Transverse colon (tissue), 4 donors: ENCODE measurements around the gene CACNA1I. TPM values are rescaled to one million over a fixed set of nuclear protein-coding genes. Genes with fewer than 3 reads are reported as not detected.

ENCODE experiments used
- DNase-seq: peaks from one replicate; pipeline ENCODE4 v3.0.0-alpha.2; 2019
- H3K27ac ChIP-seq, 4 donors: fragments of 200-600 bp; sonication (generic); 2 replicates each; pipeline ENCODE4 v1.5.1; 2016 to 2018; ENCODE audit warnings: inconsistent platforms in 4 of 4
- H3K27me3 ChIP-seq: fragments of 200-600 bp; sonication (generic); 2 replicates; pipeline ENCODE4 v1.5.1; 2017; ENCODE audit warnings: inconsistent platforms
- H3K36me3 ChIP-seq, 4 donors: fragments of 200-600 bp; sonication (generic); 2 replicates each; pipeline ENCODE4 v1.5.1; 2017 to 2019; ENCODE audit warnings: inconsistent platforms in 4 of 4
- H3K4me1 ChIP-seq, 4 donors: fragments of 200-600 bp; sonication (generic); 2 replicates each; pipeline ENCODE4 v1.5.1; 2017 to 2020; ENCODE audit warnings: inconsistent platforms in 4 of 4
- H3K4me3 ChIP-seq, 4 donors: fragments of 200-600 bp; sonication (generic); 1 replicate in 1 of 4; 2 replicates in 3 of 4; pipeline versions ENCODE4 v1.5.1 to v1.6.1; 2017 to 2019; ENCODE audit warnings: inconsistent platforms in 4 of 4
- H3K9me3 ChIP-seq, 2 donors: fragments of 200-600 bp; sonication (generic); 2 replicates each; pipeline ENCODE4 v1.5.1; 2017 to 2019; ENCODE audit warnings: inconsistent platforms in 2 of 2
- EP300 ChIP-seq: sonication (generic); formaldehyde crosslinking; IDR thresholded peaks from one replicate; pipeline ENCODE4 v1.6.1; 2017; ENCODE audit warnings: antibody characterized with exemption, low read depth
- POLR2A ChIP-seq: fragments of 450-650 bp; IDR thresholded peaks from one replicate; pipeline ENCODE4 v1.6.1; 2016; ENCODE audit warnings: antibody characterized with exemption, mild to moderate bottlenecking, moderate library complexity
- POLR2AphosphoS5 ChIP-seq, 3 donors: sonication (generic); formaldehyde crosslinking; IDR thresholded peaks; one replicate each; pipeline ENCODE4 v1.6.1; 2016; ENCODE audit warnings: antibody characterized with exemption in 3 of 3
- WGBS, 2 donors: methylation state at CpG; one replicate each; pipeline ENCODE4 v1.1.5; 2018; ENCODE audit warnings: low coverage in 1 of 2; 5-methylcytosine and 5-hydroxymethylcytosine counted together
- in situ Hi-C, 4 donors: fragments of 200-750 bp; cut with MboI; loops; one replicate each; pipeline versions ENCODE4 v1.15.0 to v1.15.1; 2017; ENCODE audit warnings: low sequenced_read_pairs in 3 of 4, low pct_ligation_motif_present in 1 of 4, low pct_unique_long_range_greater_than_20kb in 1 of 4
- intact Hi-C: fragments of 100-400 bp; cut with DNase I; formaldehyde crosslinking; loops from one replicate; pipeline ENCODE4 v1.15.1; 2023; ENCODE audit warnings: low total_unique reads
- total RNA-seq, 4 donors: library from RNA; depleted of rRNA; stranded (reverse); fragments of >200 nt; gene quantifications; one replicate each; pipeline ENCODE4 v1.1.0, GENCODE V29; 2016
- TF ChIP-seq, protein P1 (sequence below), 5 experiments: fragments of 200-600 bp in 3 of 5; fragments of 450-650 bp in 2 of 5; sonication (generic) in 3 of 5; IDR thresholded peaks; 1 replicate in 2 of 5; 2 replicates in 3 of 5; pipeline ENCODE4 v1.5.1; 2016 to 2017; ENCODE audit warnings: antibody characterized with exemption in 5 of 5, inconsistent platforms in 3 of 5, mild to moderate bottlenecking in 2 of 5, moderate library complexity in 1 of 5

Gene CACNA1I
- total RNA-seq, 4 donors from 2014 or later = 0.14 to 1.1 (median 0.66) TPM

DNA sequence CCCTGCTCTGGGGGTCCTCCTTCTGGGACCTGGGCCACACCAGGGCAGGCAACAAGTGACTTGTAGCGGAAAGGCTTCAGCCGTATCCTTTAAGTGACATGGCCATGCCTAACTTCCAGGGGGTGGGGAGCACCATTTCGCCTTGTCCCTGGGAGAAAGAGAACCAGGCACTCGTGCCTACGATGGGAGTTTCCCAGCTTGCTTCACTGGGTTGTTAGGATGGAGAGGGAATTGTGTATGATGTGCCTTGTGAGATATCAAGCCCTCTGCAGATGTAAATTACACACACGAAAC lies 151.4 kb downstream of the CACNA1I start:
- no peaks in the 10 kb centered on the region for H3K9me3 ChIP-seq
- in situ Hi-C loops = no loop called here
- intact Hi-C loops = no loop called here
- H3K4me1 ChIP-seq = peaks cover 0 to 7% (median 0%) of the 10 kb centered on the region in 4 donors
- no peak for DNase-seq
- WGBS, 2 donors = 82% methylated on average over 6 of the region's 6 CpGs; no CpG with 5 or more reads in 1 of the 2 donors
- TF ChIP-seq, protein P1, sequence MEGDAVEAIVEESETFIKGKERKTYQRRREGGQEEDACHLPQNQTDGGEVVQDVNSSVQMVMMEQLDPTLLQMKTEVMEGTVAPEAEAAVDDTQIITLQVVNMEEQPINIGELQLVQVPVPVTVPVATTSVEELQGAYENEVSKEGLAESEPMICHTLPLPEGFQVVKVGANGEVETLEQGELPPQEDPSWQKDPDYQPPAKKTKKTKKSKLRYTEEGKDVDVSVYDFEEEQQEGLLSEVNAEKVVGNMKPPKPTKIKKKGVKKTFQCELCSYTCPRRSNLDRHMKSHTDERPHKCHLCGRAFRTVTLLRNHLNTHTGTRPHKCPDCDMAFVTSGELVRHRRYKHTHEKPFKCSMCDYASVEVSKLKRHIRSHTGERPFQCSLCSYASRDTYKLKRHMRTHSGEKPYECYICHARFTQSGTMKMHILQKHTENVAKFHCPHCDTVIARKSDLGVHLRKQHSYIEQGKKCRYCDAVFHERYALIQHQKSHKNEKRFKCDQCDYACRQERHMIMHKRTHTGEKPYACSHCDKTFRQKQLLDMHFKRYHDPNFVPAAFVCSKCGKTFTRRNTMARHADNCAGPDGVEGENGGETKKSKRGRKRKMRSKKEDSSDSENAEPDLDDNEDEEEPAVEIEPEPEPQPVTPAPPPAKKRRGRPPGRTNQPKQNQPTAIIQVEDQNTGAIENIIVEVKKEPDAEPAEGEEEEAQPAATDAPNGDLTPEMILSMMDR (IDR thresholded peaks at IDR 0.05) = no peak
- TF ChIP-seq POLR2AphosphoS5 (IDR thresholded peaks at IDR 0.05) = no peak
- H3K27me3 ChIP-seq = peaks cover 10% of the 10 kb centered on the region
- no peak overlapping the region for H3K27ac ChIP-seq
- no peak overlapping the region for H3K4me3 ChIP-seq
- H3K36me3 ChIP-seq = no peaks in the 10 kb centered on the region

DNA sequence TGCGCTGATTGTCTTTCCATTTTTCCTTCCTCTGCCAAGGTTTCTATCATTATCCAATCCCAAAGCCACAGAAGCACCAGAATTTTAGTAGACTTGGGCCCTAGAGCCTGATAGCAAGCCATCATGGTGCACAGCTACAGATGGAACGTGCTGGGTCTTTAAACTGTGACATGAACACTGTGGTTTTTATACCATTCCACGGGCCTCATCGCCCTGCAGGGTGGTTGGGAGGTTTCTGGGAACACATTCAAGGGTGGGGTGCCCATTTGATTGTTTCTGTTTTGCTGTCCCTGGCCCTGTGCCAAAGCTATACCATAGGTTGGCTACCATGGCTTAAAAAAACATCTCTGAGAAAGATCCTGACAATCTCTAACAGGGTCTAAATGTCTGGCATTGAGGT lies 151.9 kb downstream of the CACNA1I start:
- no peak for DNase-seq
- Histone ChIP-seq H3K4me1 (peaks cover 0 to 11% (median 0%) of the 10 kb centered on the region in 4 donors), H3K4me3 (no peak overlapping the region), H3K27ac (no peak overlapping the region), H3K9me3 (no peaks in the 10 kb centered on the region), H3K27me3 (peaks cover 10% of the 10 kb centered on the region), H3K36me3 (no peaks in the 10 kb centered on the region)
- intact Hi-C loops = no loop called here
- TF ChIP-seq, protein P1 (IDR thresholded peaks at IDR 0.05) = no peak
- TF ChIP-seq EP300 (no peak), POLR2A (no peak), POLR2AphosphoS5 (IDR thresholded peaks at IDR 0.05) (no peak)
- 66% methylated on average over 4 of the region's 4 CpGs; no CpG with 5 or more reads in 1 of the 2 donors for WGBS, 2 donors
- in situ Hi-C loops = no loop called here

DNA sequence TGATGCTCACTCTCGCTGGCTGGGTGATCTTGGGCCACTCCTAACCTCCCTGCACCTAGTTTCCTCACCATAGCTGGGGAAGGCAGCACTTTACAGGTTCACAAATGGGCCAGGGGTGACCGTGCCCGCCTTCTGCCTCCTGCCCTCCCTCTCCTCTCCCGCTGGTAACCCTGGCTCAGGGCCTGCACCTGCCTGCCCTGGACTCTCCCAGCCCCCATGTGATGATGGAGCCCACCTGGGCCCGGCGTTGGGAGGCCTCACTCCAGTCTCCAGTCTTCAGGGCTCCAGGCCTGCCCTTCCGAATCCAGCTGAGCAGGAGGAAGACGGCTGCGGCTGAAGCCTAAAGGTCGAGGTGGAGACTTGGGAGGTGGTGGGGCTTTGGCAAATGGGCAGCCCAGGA lies 152.9 kb downstream of the CACNA1I start:
- Histone ChIP-seq H3K4me3 (no peak overlapping the region), H3K4me1 (peaks cover 0 to 9% (median 0%) of the 10 kb centered on the region in 4 donors), H3K9me3 (no peaks in the 10 kb centered on the region), H3K36me3 (no peaks in the 10 kb centered on the region), H3K27me3 (peaks cover 10% of the 10 kb centered on the region), H3K27ac (no peak overlapping the region)
- 91% methylated on average over 10 of the region's 10 CpGs; no CpG with 5 or more reads in 1 of the 2 donors for WGBS, 2 donors
- in situ Hi-C loops = no loop called here
- TF ChIP-seq EP300 (no peak), POLR2AphosphoS5 (IDR thresholded peaks at IDR 0.05) (no peak), POLR2A (no peak)
- TF ChIP-seq, protein P1 (IDR thresholded peaks at IDR 0.05) = no peak
- no peak for DNase-seq
- intact Hi-C loops = no loop called here

DNA sequence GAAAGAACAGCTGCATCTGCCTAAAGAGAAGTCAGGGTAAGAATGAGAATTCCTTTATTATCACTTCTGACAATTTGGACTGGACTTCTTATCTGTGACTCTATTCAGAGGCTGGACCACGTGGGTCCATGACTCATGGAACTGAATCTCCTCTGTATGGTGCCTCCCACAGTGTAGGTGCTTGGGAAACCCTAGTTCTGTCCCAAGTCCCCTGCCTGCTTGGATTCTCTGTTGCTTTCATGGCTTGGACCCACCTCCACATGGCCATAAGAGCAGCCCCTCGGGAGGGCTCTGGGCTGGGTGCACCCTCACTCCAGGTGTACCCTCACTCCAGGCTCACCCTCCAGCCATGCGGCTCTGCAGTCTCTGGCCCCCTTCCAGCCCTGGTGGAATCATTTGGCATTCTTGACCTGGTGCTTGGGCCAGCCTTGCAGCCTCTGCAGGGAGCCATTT lies 153.4 kb downstream of the CACNA1I start:
- no peak for DNase-seq

More for the DNA sequence above, 153.4 kb downstream of the CACNA1I start:
- in situ Hi-C loops = no loop called here
- H3K27me3 ChIP-seq = peaks cover 14% of the 10 kb centered on the region
- WGBS, 2 donors = 87% methylated on average over 3 of the region's 3 CpGs; no CpG with 5 or more reads in 1 of the 2 donors
- H3K9me3 ChIP-seq = no peaks in the 10 kb centered on the region
- no peaks in the 10 kb centered on the region for H3K36me3 ChIP-seq
- intact Hi-C loops = no loop called here
- no peak for TF ChIP-seq EP300
- TF ChIP-seq, protein P1 (IDR thresholded peaks at IDR 0.05) = no peak
- no peak for TF ChIP-seq POLR2A
- TF ChIP-seq POLR2AphosphoS5 (IDR thresholded peaks at IDR 0.05) = no peak
- peaks cover 0 to 4% (median 0%) of the 10 kb centered on the region in 4 donors for H3K4me1 ChIP-seq
- H3K4me3 ChIP-seq = no peak overlapping the region
- no peak overlapping the region for H3K27ac ChIP-seq
